Measurements from ENCODE around the gene KDM8.

GRCh38 chr16:27156579-27156978 is 46.7 kb upstream of the KDM8 start:
- no peak for TF ChIP-seq EP300 (IDR thresholded peaks at IDR 0.05)
- TF ChIP-seq CTCF (IDR thresholded peaks at IDR 0.05), result no peak

All from gastroesophageal sphincter (tissue), 3 donors.